Measurements from ENCODE around the gene HSPG2. TPM values are rescaled to one million over a fixed set of nuclear protein-coding genes. Genes with fewer than 3 reads are reported as not detected.

The HSPG2 gene
- total RNA-seq, 1 donor from 2014 or later = 101 TPM

GRCh38 chr1:21941370-21941769, 4.3 kb upstream of the HSPG2 start:
- no peak overlapping the region for H3K27ac Mint-ChIP-seq (ENCODE audit: unreplicated experiment)
- no peaks in the 10 kb centered on the region for H3K27me3 Mint-ChIP-seq (ENCODE audit: low read depth)
- no peak for TF ChIP-seq CTCF (conservative IDR thresholded peaks at IDR 0.05)
- H3K4me3 Mint-ChIP-seq = peak overlapping the region; percentile 24
- no peak for DNase-seq (ENCODE audit: low read depth, low spot score)
- peaks cover 65% of the 10 kb centered on the region for H3K4me1 Mint-ChIP-seq
- no peaks in the 10 kb centered on the region for H3K36me3 Mint-ChIP-seq (ENCODE audit: low read depth)
- no peaks in the 10 kb centered on the region for H3K9me3 Mint-ChIP-seq

GRCh38 chr1:21940492-21940891, 3.4 kb upstream of the HSPG2 start:
- Mint-ChIP-seq H3K27me3 (ENCODE audit: low read depth) (no peaks in the 10 kb centered on the region), H3K4me1 (peaks cover 74% of the 10 kb centered on the region), H3K36me3 (ENCODE audit: low read depth) (no peaks in the 10 kb centered on the region), H3K27ac (ENCODE audit: unreplicated experiment) (no peak overlapping the region), H3K9me3 (no peaks in the 10 kb centered on the region), H3K4me3 (peak overlapping the region; percentile 88)
- no peak for TF ChIP-seq CTCF (conservative IDR thresholded peaks at IDR 0.05)
- no peak for DNase-seq (ENCODE audit: low read depth, low spot score)

GRCh38 chr1:21939650-21940374, 2.7 kb upstream of the HSPG2 start:
- no peak for DNase-seq (ENCODE audit: low read depth, low spot score)
- TF ChIP-seq CTCF (conservative IDR thresholded peaks at IDR 0.05) = peak; percentile 47
- Mint-ChIP-seq H3K36me3 (ENCODE audit: low read depth) (no peaks in the 10 kb centered on the region), H3K4me1 (peaks cover 78% of the 10 kb centered on the region), H3K9me3 (no peaks in the 10 kb centered on the region), H3K27me3 (ENCODE audit: low read depth) (no peaks in the 10 kb centered on the region), H3K27ac (ENCODE audit: unreplicated experiment) (peak overlapping the region; percentile 72), H3K4me3 (peak overlapping the region; percentile 88)

GRCh38 chr1:21938732-21939538, 1.8 kb upstream of the HSPG2 start:
- Mint-ChIP-seq H3K4me1 (peaks cover 74% of the 10 kb centered on the region), H3K4me3 (peak overlapping the region; percentile 88), H3K27ac (ENCODE audit: unreplicated experiment) (peak overlapping the region; percentile 65), H3K9me3 (no peaks in the 10 kb centered on the region), H3K27me3 (ENCODE audit: low read depth) (no peaks in the 10 kb centered on the region), H3K36me3 (ENCODE audit: low read depth) (no peaks in the 10 kb centered on the region)
- no peak for TF ChIP-seq CTCF (conservative IDR thresholded peaks at IDR 0.05)
- no peak for DNase-seq (ENCODE audit: low read depth, low spot score)

GRCh38 chr1:21937372-21938121, 437 bp upstream of the HSPG2 start:
- peaks cover 71% of the 10 kb centered on the region for H3K4me1 Mint-ChIP-seq
- H3K36me3 Mint-ChIP-seq (ENCODE audit: low read depth) = no peaks in the 10 kb centered on the region
- no peak for TF ChIP-seq CTCF (conservative IDR thresholded peaks at IDR 0.05)
- DNase-seq (ENCODE audit: low read depth, low spot score) = peak; percentile 78
- H3K9me3 Mint-ChIP-seq = no peaks in the 10 kb centered on the region
- peak overlapping the region; percentile 95 for H3K27ac Mint-ChIP-seq (ENCODE audit: unreplicated experiment)
- H3K27me3 Mint-ChIP-seq (ENCODE audit: low read depth) = no peaks in the 10 kb centered on the region
- H3K4me3 Mint-ChIP-seq = peak overlapping the region; percentile 88
